H1 (cell line): ENCODE data around the gene GZF1. TPM values are rescaled to one million over a fixed set of nuclear protein-coding genes. Genes with fewer than 3 reads are reported as not detected.

Experiments used
- CBX8 ChIP-seq: fragments of 300-800, 300-1000 bp; sonication (generic); IDR thresholded peaks from 2 replicates; pipeline ENCODE4 v1.7.1; 2016; ENCODE audit warnings: low read depth, low read length, borderline replicate concordance
- EGR1 ChIP-seq: IDR thresholded peaks from 2 replicates; pipeline ENCODE4 v1.6.1; 2011; ENCODE audit warnings: low read depth, low read length, borderline replicate concordance
- HDAC6 ChIP-seq: IDR thresholded peaks from one replicate; pipeline ENCODE4 v1.7.1; 2012; ENCODE audit warnings: low read depth, mild to moderate bottlenecking, inconsistent platforms, low read length, moderate library complexity
- NRF1 ChIP-seq: IDR thresholded peaks from 2 replicates; pipeline ENCODE4 v1.6.1; 2011; ENCODE audit warnings: mild to moderate bottlenecking, low read depth, low read length, improper control_type of control experiment
- RAD21 ChIP-seq, 2 experiments: IDR thresholded peaks in 1 of 2; conservative IDR thresholded peaks in 1 of 2; 2 replicates each; pipeline ENCODE4 v1.6.1; 2011; ENCODE audit warnings: low read depth in 2 of 2, low read length in 2 of 2, improper control_type of control experiment in 1 of 2, inconsistent platforms in 1 of 2, mild to moderate bottlenecking in 1 of 2, moderate library complexity in 1 of 2
- polyA plus RNA-seq, 7 experiments: library from polyadenylated mRNA; depleted of rRNA in 3 of 7; stranded (reverse) in 5 of 7; unstranded in 2 of 7; fragments of >200 nt in 5 of 7; fragments of 200-250 nt in 2 of 7; gene quantifications; 1 replicate in 5 of 7; 2 replicates in 1 of 7; 4 replicates in 1 of 7; pipeline versions ENCODE4 v1.2.1 to v1.2.3, GENCODE V29; 2011 to 2013; ENCODE audit warnings: missing spikeins in 2 of 7, mixed read lengths in 2 of 7
- total RNA-seq: library from RNA; stranded (reverse); fragmentation: NEBNext Ultra II Directional; extraction: Animal tissue kit (Norgen Biotek cat#: 25700); gene quantifications from 2 replicates; pipeline ENCODE4 v1.2.1, GENCODE V29; 2021

The GZF1 gene
- total and polyA plus RNA-seq, 2 of the 8 experiments (the other 6 are each of a cell fraction or from before 2014, with no cell fraction given), result 8.2 to 11.9 TPM

DNA sequence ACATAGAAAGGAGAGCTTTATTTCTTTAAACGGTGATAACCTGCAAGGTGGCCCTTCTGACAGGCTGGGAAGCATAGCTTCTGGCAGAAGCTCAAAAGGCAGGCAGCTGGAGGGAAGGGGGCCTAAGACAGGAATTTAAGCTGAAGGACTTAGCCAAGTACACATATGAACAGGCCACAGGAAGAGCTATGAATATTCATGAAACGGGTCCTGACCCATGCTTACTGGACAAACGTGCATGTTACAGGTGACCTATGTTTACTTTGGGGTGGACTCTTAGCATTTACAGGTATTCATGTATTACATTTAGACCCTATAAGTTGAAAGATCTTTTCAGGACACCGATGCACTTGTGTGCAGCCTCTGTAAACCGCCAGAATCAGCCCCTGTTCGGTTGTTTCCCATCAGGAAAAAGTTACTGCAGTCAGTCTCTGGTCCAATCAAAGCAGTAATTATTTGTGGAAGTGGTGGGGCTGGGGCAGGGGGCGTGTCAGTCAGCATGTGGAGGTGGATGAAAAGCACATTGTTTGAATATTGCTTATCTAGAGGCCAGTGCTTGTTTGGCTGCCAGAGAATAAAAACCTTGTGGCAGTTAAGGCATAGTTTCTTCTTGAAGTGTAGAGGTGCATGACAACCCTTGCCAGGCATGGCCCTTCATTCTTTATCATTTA lies 2.9 kb upstream of the GZF1 start (continued):
- TF ChIP-seq RAD21 (IDR thresholded peaks at IDR 0.05 in 1 of 2, conservative IDR thresholded peaks at IDR 0.05 in 1 of 2; ENCODE audit: low read depth in 2 of 2, low read length in 2 of 2), result no peak
- TF ChIP-seq CBX8, result no peak
- TF ChIP-seq EGR1, result no peak
- no peak for TF ChIP-seq NRF1
- TF ChIP-seq HDAC6, result no peak
